Activated naive CD4-positive, alpha-beta T cell treated with anti-CD3 and anti-CD28 coated beads, Interleukin-2, amount 50 U/mL, for 72 hours (primary cell): Measurements from ENCODE around the gene NTRK3. TPM values are rescaled to one million over a fixed set of nuclear protein-coding genes. Genes with fewer than 3 reads are reported as not detected.

Source experiments
- ATAC-seq, 2 donors: fragments of 150-1000 bp; cut with Tn5 transposase; 2 replicates each; pipeline ENCODE4 v1.10.0; 2021; ENCODE audit warnings: mild to moderate bottlenecking in 2 of 2, moderate library complexity in 2 of 2
- DNase-seq, 2 donors: peaks; one replicate each; pipeline ENCODE4 v3.0.0; 2021 to 2022; ENCODE audit warnings: low spot score in 2 of 2
- H3K27ac Mint-ChIP-seq, 2 donors: one replicate each; pipeline ENCODE4 v1.8.0; 2022; ENCODE audit warnings: mild to moderate bottlenecking in 2 of 2, mixed read lengths in 2 of 2
- H3K36me3 Mint-ChIP-seq, 2 donors: one replicate each; pipeline ENCODE4 v1.8.0; 2022; ENCODE audit warnings: mixed read lengths in 2 of 2
- H3K9me3 Mint-ChIP-seq, 2 donors: one replicate each; pipeline ENCODE4 v1.8.0; 2022; ENCODE audit warnings: mixed read lengths in 2 of 2
- total RNA-seq, 2 donors: library from RNA; stranded (reverse); gene quantifications; one replicate each; pipeline ENCODE4 v1.2.3, GENCODE V29; 2022

Gene NTRK3
- total RNA-seq, 2 donors from 2014 or later, result 0.71 to 4.0 TPM

DNA sequence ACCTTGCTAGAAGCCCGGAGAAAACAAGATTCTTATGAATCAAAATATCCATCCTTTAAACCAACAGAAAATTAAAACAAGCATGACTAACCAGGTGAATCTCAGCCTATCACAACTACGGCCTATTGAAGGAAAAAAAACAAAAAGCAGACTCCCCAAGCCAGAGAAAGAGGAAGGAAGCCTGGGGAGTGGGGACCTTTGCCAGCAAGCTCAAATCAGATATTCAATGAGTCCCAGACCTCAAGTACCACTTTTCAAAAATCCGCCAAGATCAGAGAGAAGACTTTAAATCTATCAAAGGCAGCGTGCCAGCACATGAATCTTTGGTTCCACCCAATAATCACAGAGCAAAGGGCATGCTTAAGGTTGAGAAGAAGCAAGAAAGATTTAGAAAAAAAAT lies 253.8 kb downstream of the NTRK3 start:
- ATAC-seq (no peak), DNase-seq (no peak)
- no peaks in the 10 kb centered on the region for H3K36me3 Mint-ChIP-seq
- no peaks in the 10 kb centered on the region for H3K9me3 Mint-ChIP-seq
- H3K27ac Mint-ChIP-seq, result no peak overlapping the region

DNA sequence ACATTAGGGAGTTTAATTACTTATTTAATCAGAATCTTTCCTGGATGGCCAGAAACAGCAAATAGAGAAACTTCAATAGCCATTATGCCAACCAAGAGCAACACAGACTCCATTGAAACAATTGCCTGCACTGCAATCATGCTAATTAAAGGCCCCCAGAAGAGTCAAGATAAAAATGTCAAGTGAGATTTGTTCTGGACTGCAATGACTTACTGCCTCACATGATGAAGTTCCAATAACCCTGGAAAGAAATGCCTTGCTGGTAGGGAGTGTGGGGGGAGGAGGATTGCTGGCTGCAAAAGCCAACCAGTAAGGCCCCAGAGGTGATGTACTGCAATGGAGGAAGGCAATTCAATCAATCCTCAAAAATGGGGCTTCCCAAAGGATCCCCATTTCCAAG lies 257.9 kb downstream of the NTRK3 start:
- Mint-ChIP-seq H3K9me3 (no peaks in the 10 kb centered on the region), H3K27ac (no peak overlapping the region), H3K36me3 (no peaks in the 10 kb centered on the region)
- ATAC-seq, result no peak
- no peak for DNase-seq

- DNase-seq (no peak), ATAC-seq (no peak)
- Mint-ChIP-seq H3K36me3 (no peaks in the 10 kb centered on the region), H3K9me3 (no peaks in the 10 kb centered on the region), H3K27ac (no peak overlapping the region)
These were observed 269.8 kb downstream of the NTRK3 start for GRCh38 chr15:87986776-87987175.

GRCh38 chr15:87985451-87985850 lies 271.1 kb downstream of the NTRK3 start:
- Mint-ChIP-seq H3K9me3 (no peaks in the 10 kb centered on the region), H3K27ac (no peak overlapping the region), H3K36me3 (no peaks in the 10 kb centered on the region)
- ATAC-seq, result no peak
- DNase-seq, result no peak

DNA sequence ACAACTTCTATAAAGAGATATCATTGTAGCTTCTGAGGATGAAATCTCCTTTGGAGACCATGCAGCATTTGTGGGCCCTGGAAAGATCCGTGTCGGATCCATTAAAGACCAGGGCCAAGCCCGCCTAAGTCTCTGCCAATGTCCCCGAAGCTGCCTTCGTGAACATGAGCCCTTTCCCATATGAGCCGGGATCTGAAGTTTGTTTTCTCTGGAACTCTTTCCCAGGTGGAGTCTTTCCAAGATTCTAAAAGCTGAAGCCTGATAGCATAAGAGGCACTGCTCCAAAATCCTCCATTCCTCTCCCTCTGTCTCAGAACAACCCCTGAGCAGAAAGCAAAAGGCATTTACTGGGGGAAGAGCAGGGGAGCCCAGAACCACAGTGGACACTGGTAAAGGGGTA lies 274.6 kb downstream of the NTRK3 start:
- DNase-seq (no peak), ATAC-seq (no peak)
- Mint-ChIP-seq H3K36me3 (no peaks in the 10 kb centered on the region), H3K9me3 (no peaks in the 10 kb centered on the region), H3K27ac (no peak overlapping the region)

GRCh38 chr15:87977907-87978306 lies 278.6 kb downstream of the NTRK3 start:
- no peaks in the 10 kb centered on the region for H3K9me3 Mint-ChIP-seq

DNA sequence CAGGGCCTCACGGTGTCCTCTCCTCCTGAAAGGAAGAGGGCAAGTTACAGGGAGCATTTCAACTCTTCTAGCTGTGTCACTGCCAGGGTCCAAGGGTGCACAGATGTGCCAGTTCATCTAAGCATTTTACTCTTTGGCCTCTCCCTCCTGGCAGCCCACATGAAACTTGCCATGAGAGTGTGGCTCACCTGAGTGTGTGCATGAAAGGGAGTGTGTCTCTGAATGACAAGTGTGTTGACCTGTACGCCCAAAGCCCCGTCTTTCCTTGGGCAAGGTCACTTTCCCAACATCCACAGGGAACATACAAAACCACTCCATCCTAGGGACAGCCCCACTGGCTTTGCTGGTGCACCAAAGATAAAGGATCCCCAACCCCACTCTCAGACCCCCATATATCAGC lies 280.0 kb downstream of the NTRK3 start:
- DNase-seq, result no peak
- H3K36me3 Mint-ChIP-seq, result no peaks in the 10 kb centered on the region
- no peaks in the 10 kb centered on the region for H3K9me3 Mint-ChIP-seq
- ATAC-seq, result no peak
- no peak overlapping the region for H3K27ac Mint-ChIP-seq

More at GRCh38 chr15:87977907-87978306, 278.6 kb downstream of the NTRK3 start:
- H3K27ac Mint-ChIP-seq, result no peak overlapping the region
- no peaks in the 10 kb centered on the region for H3K36me3 Mint-ChIP-seq
- ATAC-seq (no peak), DNase-seq (no peak)

- Mint-ChIP-seq H3K27ac (no peak overlapping the region), H3K9me3 (no peaks in the 10 kb centered on the region), H3K36me3 (no peaks in the 10 kb centered on the region)
- DNase-seq (no peak), ATAC-seq (no peak)
These were observed 282.9 kb downstream of the NTRK3 start for GRCh38 chr15:87973501-87974215.

DNA sequence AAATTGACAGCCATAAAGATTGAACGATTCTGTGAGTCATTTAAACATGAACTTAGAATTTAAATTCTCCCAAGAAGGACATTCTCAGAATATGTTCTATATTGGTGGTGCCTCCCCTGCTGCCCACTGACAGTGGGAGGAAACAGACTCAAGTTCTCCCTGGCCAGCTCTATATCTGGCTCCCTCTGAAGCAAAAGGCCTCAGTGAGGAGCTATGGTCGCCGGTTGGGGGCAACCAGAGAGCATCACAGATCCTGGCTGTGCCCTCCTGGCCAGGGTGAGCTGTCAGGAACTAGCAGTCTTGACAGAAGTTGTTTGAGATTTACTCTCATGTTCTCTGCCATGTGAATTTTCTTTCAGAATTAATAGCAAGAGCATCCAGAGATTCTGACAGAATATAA lies 285.5 kb downstream of the NTRK3 start:
- H3K27ac Mint-ChIP-seq, result no peak overlapping the region
- H3K36me3 Mint-ChIP-seq, result no peaks in the 10 kb centered on the region
- H3K9me3 Mint-ChIP-seq, result no peaks in the 10 kb centered on the region
- ATAC-seq (no peak), DNase-seq (no peak)

DNA sequence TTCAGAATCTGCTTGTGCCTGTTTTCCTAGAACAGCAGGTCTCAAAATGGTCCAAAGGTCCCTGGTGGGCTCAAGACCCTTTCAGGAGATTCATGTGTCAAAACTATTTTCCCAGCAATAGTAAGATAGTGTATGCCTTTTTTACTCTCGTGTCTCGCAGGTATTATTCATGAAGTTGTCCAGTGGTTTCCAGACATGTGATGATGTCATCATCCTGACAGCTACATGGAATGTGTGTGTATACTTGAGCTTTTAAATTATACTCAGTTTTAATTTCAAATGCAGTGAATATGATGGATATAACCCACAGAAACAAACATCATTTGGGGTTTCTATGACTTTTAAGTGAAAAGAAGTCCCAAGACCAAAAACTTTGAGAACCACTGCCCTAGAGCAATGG lies 288.6 kb downstream of the NTRK3 start:
- ATAC-seq (no peak), DNase-seq (no peak)
- H3K27ac Mint-ChIP-seq, result no peak overlapping the region
- H3K36me3 Mint-ChIP-seq, result no peaks in the 10 kb centered on the region
- H3K9me3 Mint-ChIP-seq, result no peaks in the 10 kb centered on the region

GRCh38 chr15:87965304-87965703 lies 291.2 kb downstream of the NTRK3 start:
- DNase-seq, result no peak

DNA sequence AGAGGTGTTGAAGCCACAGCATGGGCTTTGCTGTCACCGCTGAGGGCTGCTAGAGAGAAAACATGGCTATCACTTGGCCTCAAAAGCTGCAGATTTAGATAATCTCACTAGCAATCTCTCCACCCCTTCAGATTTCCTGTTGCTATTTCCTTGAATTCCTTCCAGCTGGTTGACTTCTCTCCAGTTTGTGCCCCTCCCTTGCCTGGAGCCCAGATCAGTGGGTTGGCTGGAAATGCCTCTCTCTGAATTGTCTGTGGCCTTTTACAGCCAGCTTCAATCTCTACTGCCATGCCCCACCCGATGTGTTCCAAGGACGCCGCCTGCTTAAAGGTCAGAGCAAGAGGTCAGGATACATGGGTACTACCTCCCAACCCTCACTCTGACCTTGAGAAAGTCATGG lies 294.1 kb downstream of the NTRK3 start:
- ATAC-seq (no peak), DNase-seq (no peak)
- Mint-ChIP-seq H3K36me3 (no peaks in the 10 kb centered on the region), H3K9me3 (no peaks in the 10 kb centered on the region), H3K27ac (no peak overlapping the region)

More at GRCh38 chr15:87965304-87965703, 291.2 kb downstream of the NTRK3 start:
- Mint-ChIP-seq H3K36me3 (no peaks in the 10 kb centered on the region), H3K27ac (no peak overlapping the region), H3K9me3 (no peaks in the 10 kb centered on the region)
- ATAC-seq, result no peak

DNA sequence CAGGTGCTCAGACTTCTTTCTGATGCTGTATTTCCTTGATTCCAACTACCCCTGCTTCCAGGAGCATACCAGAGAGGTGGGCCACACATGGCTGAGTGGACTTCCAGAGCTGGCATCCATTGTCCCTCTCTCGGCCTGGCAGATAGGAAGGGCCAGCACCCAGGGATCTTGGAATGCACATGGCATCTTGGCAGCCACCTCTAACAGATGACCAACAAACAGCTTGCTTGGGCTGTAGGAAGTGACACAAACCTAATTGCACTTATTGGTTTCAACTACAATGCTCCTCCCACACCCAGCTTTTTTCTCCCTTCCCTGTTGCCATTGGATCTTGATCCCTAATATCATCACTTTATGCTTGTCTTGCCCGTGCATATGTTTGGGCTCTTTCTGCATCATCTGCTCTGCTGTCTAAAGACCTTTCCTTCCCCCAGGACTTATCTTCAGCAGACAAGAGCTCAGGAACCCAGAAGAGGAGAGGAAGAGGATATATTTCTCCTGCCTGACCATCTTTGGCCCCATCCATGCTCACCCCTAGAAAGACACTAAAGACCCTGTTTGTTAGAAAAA lies 294.6 kb downstream of the NTRK3 start:
- DNase-seq (no peak), ATAC-seq (no peak)
- no peaks in the 10 kb centered on the region for H3K36me3 Mint-ChIP-seq
- no peak overlapping the region for H3K27ac Mint-ChIP-seq
- no peaks in the 10 kb centered on the region for H3K9me3 Mint-ChIP-seq

GRCh38 chr15:87959662-87960061 lies 296.9 kb downstream of the NTRK3 start:
- Mint-ChIP-seq H3K27ac (no peak overlapping the region), H3K36me3 (no peaks in the 10 kb centered on the region), H3K9me3 (no peaks in the 10 kb centered on the region)
- no peak for ATAC-seq
- no peak for DNase-seq

DNA sequence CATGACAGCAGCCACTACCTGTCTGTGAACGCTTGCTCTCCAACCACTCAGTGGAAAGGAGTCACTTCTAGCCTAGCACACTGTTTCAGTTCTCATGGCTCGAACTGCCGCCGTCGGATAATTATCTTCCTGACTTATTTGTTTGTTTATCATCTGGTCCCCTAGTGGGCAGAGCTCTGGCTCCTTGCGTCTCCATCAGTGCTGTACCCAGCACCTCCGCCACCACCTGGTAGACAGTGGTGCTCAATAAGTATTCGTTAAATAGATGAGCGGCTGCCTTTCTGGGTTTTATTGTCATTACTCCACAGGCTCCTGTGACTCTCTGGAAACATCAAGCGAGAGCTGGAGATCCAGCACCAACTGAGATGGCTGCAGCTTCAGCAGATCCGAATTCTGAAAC lies 297.5 kb downstream of the NTRK3 start:
- Mint-ChIP-seq H3K27ac (no peak overlapping the region), H3K36me3 (no peaks in the 10 kb centered on the region), H3K9me3 (no peaks in the 10 kb centered on the region)
- no peak for DNase-seq
- ATAC-seq, result no peak

DNA sequence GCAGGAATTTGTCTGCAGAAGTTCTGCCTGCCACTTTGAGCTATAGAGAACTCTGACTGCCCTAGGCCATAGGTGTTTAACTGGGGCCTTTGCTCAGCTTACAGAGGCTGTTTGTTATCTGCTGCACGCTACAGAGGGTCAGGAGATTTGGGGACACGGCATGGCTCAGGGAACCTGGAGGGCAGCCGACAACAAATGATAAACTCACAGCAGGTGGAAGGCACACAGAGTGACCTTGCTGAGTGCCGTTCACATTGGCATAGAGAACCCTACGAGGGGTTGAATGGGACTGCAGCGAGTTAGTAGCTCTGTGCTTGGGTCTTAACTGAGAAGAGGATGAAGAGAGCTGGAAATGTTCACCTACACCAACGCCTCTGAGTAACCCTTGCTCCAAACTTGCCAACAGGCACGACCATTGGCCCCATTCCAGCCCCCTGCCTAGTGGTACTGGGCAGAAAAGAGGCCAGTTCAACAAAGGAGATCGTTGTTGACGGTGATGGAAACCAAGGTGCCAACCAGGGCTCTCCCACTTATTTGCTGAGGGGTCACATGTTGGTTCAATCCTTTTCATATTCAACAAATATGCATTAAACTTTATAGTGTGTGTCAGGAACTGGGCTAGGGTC lies 301.1 kb downstream of the NTRK3 start:
- ATAC-seq (no peak), DNase-seq (no peak)
- Mint-ChIP-seq H3K9me3 (no peaks in the 10 kb centered on the region), H3K36me3 (no peaks in the 10 kb centered on the region), H3K27ac (no peak overlapping the region)

GRCh38 chr15:87954793-87955192 lies 301.7 kb downstream of the NTRK3 start:
- no peak for ATAC-seq
- H3K9me3 Mint-ChIP-seq, result no peaks in the 10 kb centered on the region

GRCh38 chr15:87952736-87953287 lies 303.7 kb downstream of the NTRK3 start:
- ATAC-seq (no peak), DNase-seq (no peak)
- Mint-ChIP-seq H3K9me3 (no peaks in the 10 kb centered on the region), H3K36me3 (no peaks in the 10 kb centered on the region), H3K27ac (no peak overlapping the region)

More at GRCh38 chr15:87954793-87955192, 301.7 kb downstream of the NTRK3 start:
- Mint-ChIP-seq H3K36me3 (no peaks in the 10 kb centered on the region), H3K27ac (no peak overlapping the region)
- no peak for DNase-seq
